ENCODE data around the gene TRRAP.

- TF ChIP-seq POLR2A (IDR thresholded peaks at IDR 0.05; ENCODE audit: low read length) (no peak), GATA1 (IDR thresholded peaks at IDR 0.05; ENCODE audit: low read depth, low read length) (no peak)
These were observed 504 bp upstream of the TRRAP start for GRCh38 chr7:98877692-98878364.

Data from erythroblast (primary cell).